Right lobe of liver (tissue), 6 donors: ENCODE results near the gene SMIM38. TPM values are rescaled to one million over a fixed set of nuclear protein-coding genes. Genes with fewer than 3 reads are reported as not detected.

Source experiments
- ATAC-seq, 4 donors: fragments of 200-7000 bp; cut with Tn5 transposase; one replicate each; pipeline ENCODE4 v1.9.1; 2020; ENCODE audit warnings: mild to moderate bottlenecking in 4 of 4, moderate library complexity in 4 of 4
- DNase-seq, 3 donors: peaks; one replicate each; pipeline ENCODE4 v3.0.0-alpha.2; 2020
- H3K27ac ChIP-seq, 3 donors: fragments of 200-600 bp; one replicate each; pipeline ENCODE4 v1.8.0; 2022
- H3K27me3 ChIP-seq, 2 donors: fragments of 200-600 bp; one replicate each; pipeline ENCODE4 v1.8.0; 2022
- H3K36me3 ChIP-seq, 4 donors: fragments of 200-600 bp; sonication (generic) in 1 of 4; one replicate each; pipeline versions ENCODE4 v1.5.1 to v1.8.0; 2017 to 2022; ENCODE audit warnings: control low read depth in 1 of 4
- H3K4me1 ChIP-seq, 4 donors: fragments of 200-600 bp; sonication (generic) in 1 of 4; one replicate each; pipeline versions ENCODE4 v1.5.1 to v1.8.0; 2017 to 2022; ENCODE audit warnings: control low read depth in 1 of 4
- H3K4me3 ChIP-seq, 3 donors: fragments of 200-600 bp; one replicate each; pipeline ENCODE4 v1.8.0; 2022
- H3K9me3 ChIP-seq, 4 donors: fragments of 200-600 bp; sonication (generic) in 1 of 4; one replicate each; pipeline versions ENCODE4 v1.5.1 to v1.8.0; 2017 to 2022; ENCODE audit warnings: control low read depth in 1 of 4
- POLR2A ChIP-seq: fragments of 450-650 bp; IDR thresholded peaks from one replicate; pipeline ENCODE4 v1.6.1; 2017; ENCODE audit warnings: antibody characterized with exemption, mild to moderate bottlenecking
- WGBS: methylation state at CpG from one replicate; pipeline ENCODE4 v1.1.6; 2018; ENCODE audit warnings: low coverage, low lambda C conversion rate; ENCODE audit not compliant: insufficient coverage; ENCODE audit errors: missing lambda C conversion rate; 5-methylcytosine and 5-hydroxymethylcytosine counted together
- intact Hi-C, 2 donors: fragments of 100-400 bp; cut with DNase I; formaldehyde crosslinking; loops; one replicate each; pipeline versions ENCODE4 v1.11.2 to v1.14.1; 2022
- total RNA-seq, 6 experiments: library from RNA; depleted of rRNA in 2 of 6; stranded (reverse); fragments of >200 nt in 2 of 6; fragmentation: NEBNext Ultra II Directional in 3 of 6; extraction: Animal tissue kit (Norgen Biotek cat#: 25700) in 3 of 6; gene quantifications; one replicate each; pipeline versions ENCODE4 v1.1.0 to v1.2.4, GENCODE V29; 2016 to 2023
- TF ChIP-seq, protein P1 (sequence below), 4 donors: fragments of 200-600 bp in 3 of 4; fragments of 450-650 bp in 1 of 4; IDR thresholded peaks; one replicate each; pipeline versions ENCODE4 v1.5.1 to v1.8.0; 2016 to 2022; ENCODE audit warnings: antibody characterized with exemption in 4 of 4, mild to moderate bottlenecking in 2 of 4
- donor health status: DM: no; HTN: yes; CAD: no.
- donor health status: DM: no; HTN: no; CAD: no.
- donor health status: DM: no; HTN: no; CAD: no.
- donor health status: DM: no; HTN: yes; CAD: no.
- donor health status: DM: no; HTN: yes; CAD: no.

The SMIM38 gene
- total RNA-seq, 6 experiments from 2014 or later, result not detected

DNA sequence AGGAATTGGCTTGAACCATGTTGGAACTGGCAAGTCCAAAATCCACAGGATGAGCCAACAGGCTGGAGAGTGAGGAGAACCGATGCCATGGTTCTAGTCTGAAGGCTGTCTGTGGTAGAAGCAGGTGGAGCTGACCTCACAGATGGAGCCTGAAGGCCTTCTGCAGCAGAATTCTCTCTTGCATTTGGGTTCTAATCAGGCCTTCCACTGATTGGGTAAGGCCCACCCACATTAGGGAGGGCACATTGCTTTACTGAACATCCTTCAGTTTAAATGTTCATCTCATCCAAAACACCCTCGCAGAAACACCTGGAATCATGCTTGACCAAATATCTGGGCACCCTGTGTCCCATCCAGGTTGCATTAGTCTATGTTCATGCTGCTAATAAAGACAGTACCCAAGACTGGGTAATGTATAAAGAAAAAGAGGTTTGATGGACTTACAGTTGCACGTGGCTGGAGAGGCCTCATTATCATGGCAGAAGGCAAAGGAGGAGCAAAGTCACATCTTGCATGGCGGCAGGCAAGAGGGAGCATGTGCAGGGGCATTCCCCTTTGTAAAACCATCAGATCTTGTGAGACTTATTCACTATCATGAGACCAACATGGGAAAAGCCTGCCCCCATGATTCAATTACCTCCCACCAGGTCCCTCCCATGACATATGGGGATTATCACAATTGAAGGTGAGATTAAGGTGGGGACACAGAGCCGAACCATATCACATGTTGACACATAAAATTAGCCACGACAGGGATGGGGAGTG lies 15.9 kb downstream of the SMIM38 start:
- no peaks in the 10 kb centered on the region for H3K9me3 ChIP-seq

DNA sequence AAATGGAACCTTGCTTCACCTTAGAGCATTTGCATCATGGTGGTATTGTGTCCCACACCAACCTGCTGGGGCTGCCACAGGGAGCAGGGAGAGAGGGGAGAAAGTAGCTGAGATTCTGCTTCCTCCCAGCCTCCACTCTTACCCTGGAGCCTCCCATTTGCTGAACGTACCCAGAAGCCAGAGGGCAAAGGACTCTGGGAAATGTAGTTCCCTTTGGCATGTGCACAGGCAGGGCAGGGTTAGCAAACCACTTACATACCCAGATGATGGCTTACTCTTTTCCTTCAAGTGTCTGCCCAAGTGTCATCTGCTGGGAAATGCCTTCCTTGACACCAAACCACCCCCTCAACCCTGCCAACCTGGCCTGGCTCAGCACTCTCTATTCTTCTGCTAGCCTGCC lies 16.9 kb downstream of the SMIM38 start:
- peak in 1 of 3 donors; percentile 5 for DNase-seq
- Histone ChIP-seq H3K9me3 (no peaks in the 10 kb centered on the region), H3K4me1 (no peaks in the 10 kb centered on the region), H3K36me3 (no peaks in the 10 kb centered on the region), H3K27me3 (no peaks in the 10 kb centered on the region), H3K27ac (no peak overlapping the region), H3K4me3 (no peak overlapping the region)
- no peak for ATAC-seq
- WGBS, result no CpG with 5 or more reads among the region's 1 CpG
- intact Hi-C loops, result no loop called here
- TF ChIP-seq, protein P1, sequence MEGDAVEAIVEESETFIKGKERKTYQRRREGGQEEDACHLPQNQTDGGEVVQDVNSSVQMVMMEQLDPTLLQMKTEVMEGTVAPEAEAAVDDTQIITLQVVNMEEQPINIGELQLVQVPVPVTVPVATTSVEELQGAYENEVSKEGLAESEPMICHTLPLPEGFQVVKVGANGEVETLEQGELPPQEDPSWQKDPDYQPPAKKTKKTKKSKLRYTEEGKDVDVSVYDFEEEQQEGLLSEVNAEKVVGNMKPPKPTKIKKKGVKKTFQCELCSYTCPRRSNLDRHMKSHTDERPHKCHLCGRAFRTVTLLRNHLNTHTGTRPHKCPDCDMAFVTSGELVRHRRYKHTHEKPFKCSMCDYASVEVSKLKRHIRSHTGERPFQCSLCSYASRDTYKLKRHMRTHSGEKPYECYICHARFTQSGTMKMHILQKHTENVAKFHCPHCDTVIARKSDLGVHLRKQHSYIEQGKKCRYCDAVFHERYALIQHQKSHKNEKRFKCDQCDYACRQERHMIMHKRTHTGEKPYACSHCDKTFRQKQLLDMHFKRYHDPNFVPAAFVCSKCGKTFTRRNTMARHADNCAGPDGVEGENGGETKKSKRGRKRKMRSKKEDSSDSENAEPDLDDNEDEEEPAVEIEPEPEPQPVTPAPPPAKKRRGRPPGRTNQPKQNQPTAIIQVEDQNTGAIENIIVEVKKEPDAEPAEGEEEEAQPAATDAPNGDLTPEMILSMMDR (IDR thresholded peaks at IDR 0.05), result no peak
- TF ChIP-seq POLR2A, result no peak

More for the DNA sequence above, 15.9 kb downstream of the SMIM38 start:
- no peak overlapping the region for H3K4me3 ChIP-seq
- ATAC-seq (no peak), DNase-seq (peak in 1 of 3 donors; percentile 20)
- H3K27me3 ChIP-seq, result no peaks in the 10 kb centered on the region
- TF ChIP-seq, protein P1 (IDR thresholded peaks at IDR 0.05), result no peak
- no peak for TF ChIP-seq POLR2A
- H3K27ac ChIP-seq, result no peak overlapping the region
- no peaks in the 10 kb centered on the region for H3K36me3 ChIP-seq
- intact Hi-C loops, result no loop called here
- no peaks in the 10 kb centered on the region for H3K4me1 ChIP-seq
- 79% methylated on average over 3 of the region's 6 CpGs for WGBS

DNA sequence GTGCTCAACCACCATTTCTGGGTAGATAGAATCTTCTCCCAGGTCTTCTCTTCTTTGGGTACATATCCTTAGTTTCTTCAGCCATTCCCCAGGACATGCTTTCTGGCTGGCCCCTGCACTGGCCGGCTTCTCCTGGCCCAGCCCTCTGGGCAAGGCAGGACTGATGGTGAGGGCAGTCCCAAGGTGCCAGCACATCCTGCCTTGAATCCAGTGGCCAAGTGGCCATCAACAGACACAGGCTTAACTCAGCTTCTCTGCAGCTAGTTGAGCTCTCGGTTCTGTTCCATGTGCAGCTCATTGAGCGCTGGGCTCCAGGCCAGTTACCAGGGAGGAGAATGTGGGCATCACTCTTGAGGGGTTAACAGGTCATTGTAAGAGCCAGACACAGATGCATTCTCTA lies 17.6 kb downstream of the SMIM38 start:
- ATAC-seq (no peak), DNase-seq (peak in 1 of 3 donors; percentile 15)
- Histone ChIP-seq H3K36me3 (no peaks in the 10 kb centered on the region), H3K27ac (no peak overlapping the region), H3K9me3 (no peaks in the 10 kb centered on the region), H3K4me3 (no peak overlapping the region), H3K4me1 (no peaks in the 10 kb centered on the region), H3K27me3 (no peaks in the 10 kb centered on the region)
- intact Hi-C loops, result no loop called here
- TF ChIP-seq, protein P1 (IDR thresholded peaks at IDR 0.05), result no peak
- no peak for TF ChIP-seq POLR2A
- 86% methylated on average over 1 of the region's 3 CpGs for WGBS

DNA sequence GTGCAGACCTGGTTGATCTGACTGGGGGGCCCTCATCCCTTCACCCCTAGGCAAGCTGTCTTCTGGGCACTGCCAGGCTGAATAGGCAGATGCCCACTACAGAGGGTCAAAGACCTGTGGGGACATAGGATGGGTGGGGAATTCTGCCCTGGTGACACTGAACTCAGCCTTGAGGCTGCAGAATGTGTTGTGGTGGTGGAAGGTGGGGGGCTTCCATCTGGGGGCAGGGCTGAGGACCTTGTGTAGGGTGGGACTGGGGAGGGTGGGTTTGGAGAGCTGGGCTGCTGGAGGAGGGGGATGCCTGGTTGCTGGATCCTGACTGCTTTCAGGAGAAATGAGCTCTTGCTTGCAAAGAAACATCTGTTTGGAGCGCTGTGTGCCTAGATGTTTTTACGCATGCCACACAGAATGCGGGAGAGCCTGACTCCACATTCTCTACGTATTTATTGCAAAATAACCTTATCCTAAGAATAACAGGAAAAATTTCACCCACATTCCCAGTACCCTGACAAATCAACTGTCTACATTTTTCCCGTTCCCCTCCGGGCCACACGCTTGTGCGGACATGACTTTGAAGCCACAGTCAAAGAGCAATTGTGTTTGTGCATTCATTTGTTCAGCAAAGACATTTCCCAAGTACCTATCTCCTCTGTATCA lies 18.3 kb downstream of the SMIM38 start:
- H3K4me3 ChIP-seq, result no peak overlapping the region
- TF ChIP-seq, protein P1 (IDR thresholded peaks at IDR 0.05), result no peak
- TF ChIP-seq POLR2A, result no peak
- H3K9me3 ChIP-seq, result no peaks in the 10 kb centered on the region

More for the DNA sequence above, 18.3 kb downstream of the SMIM38 start:
- WGBS, result 20% methylated on average over 1 of the region's 8 CpGs
- DNase-seq, result peak in 1 of 3 donors; percentile 17
- Histone ChIP-seq H3K4me1 (no peaks in the 10 kb centered on the region), H3K27ac (no peak overlapping the region), H3K27me3 (no peaks in the 10 kb centered on the region), H3K36me3 (no peaks in the 10 kb centered on the region)
- no peak for ATAC-seq
- intact Hi-C loops, result no loop called here
